ENCODE results near the gene ANKS3.

ANKS3 gene

GRCh38 chr16:4765511-4766474, 31.7 kb upstream of the ANKS3 start:
- Histone ChIP-seq H3K4me1 (ENCODE audit: insufficient read depth, low read length) (peaks cover 34% of the 10 kb centered on the region), H2AFZ (ENCODE audit: low read depth, low read length) (peak overlapping the region; percentile 98), H4K20me1 (ENCODE audit: insufficient read depth, low read length) (0 out of 2 replicates have a peak, but pooled peaks cover 3% of the 10 kb centered on the region), H3K27me3 (ENCODE audit: insufficient read depth, low read length, poor library complexity) (no peaks in the 10 kb centered on the region), H3K79me2 (ENCODE audit: insufficient read depth, low read length) (peaks cover 26% of the 10 kb centered on the region), H3K4me3 (ENCODE audit: low read depth in 1 of 2, low read length in 2 of 2) (peak overlapping the region; percentile 84 to 89; a peak in 3 of 4 replicates), H3K36me3 (ENCODE audit: insufficient read depth, low read length) (peaks cover 42% of the 10 kb centered on the region), H3K27ac (ENCODE audit: low read length) (peak overlapping the region; percentile 75), H3K9me3 (ENCODE audit: insufficient read depth, low read length, severe bottlenecking) (no peaks in the 10 kb centered on the region), H3K4me2 (ENCODE audit: insufficient read depth, low read length) (peak overlapping the region; percentile 85), H3K9ac (ENCODE audit: low read depth, low read length) (peak overlapping the region; percentile 84)
- ATAC-seq (ENCODE audit: insufficient read depth, low read depth) (no peak), DNase-seq (no peak)
- no peak for TF ChIP-seq EZH2 (IDR thresholded peaks at IDR 0.05; ENCODE audit: borderline replicate concordance, low read depth, low read length, severe bottlenecking)
- TF ChIP-seq CTCF (IDR thresholded peaks at IDR 0.05; ENCODE audit: borderline replicate concordance, extremely low read depth, low read length, poor library complexity, severe bottlenecking) = no peak

- H3K4me2 ChIP-seq (ENCODE audit: insufficient read depth, low read length) = no peak overlapping the region
- ATAC-seq (ENCODE audit: insufficient read depth, low read depth) (no peak), DNase-seq (no peak)
- peaks cover 62% of the 10 kb centered on the region for H3K36me3 ChIP-seq (ENCODE audit: insufficient read depth, low read length)
- no peaks in the 10 kb centered on the region for H3K9me3 ChIP-seq (ENCODE audit: insufficient read depth, low read length, severe bottlenecking)
- no peaks in the 10 kb centered on the region for H3K27me3 ChIP-seq (ENCODE audit: insufficient read depth, low read length, poor library complexity)
- no peak for TF ChIP-seq EZH2 (IDR thresholded peaks at IDR 0.05; ENCODE audit: borderline replicate concordance, low read depth, low read length, severe bottlenecking)
- TF ChIP-seq CTCF (IDR thresholded peaks at IDR 0.05; ENCODE audit: borderline replicate concordance, extremely low read depth, low read length, poor library complexity, severe bottlenecking) = no peak
- H3K79me2 ChIP-seq (ENCODE audit: insufficient read depth, low read length) = peaks cover 26% of the 10 kb centered on the region
- H3K27ac ChIP-seq (ENCODE audit: low read length) = no peak overlapping the region
- no peak overlapping the region for H3K9ac ChIP-seq (ENCODE audit: low read depth, low read length)
- H4K20me1 ChIP-seq (ENCODE audit: insufficient read depth, low read length) = 0 out of 2 replicates have a peak, but pooled peaks cover 3% of the 10 kb centered on the region
- peaks cover 34% of the 10 kb centered on the region for H3K4me1 ChIP-seq (ENCODE audit: insufficient read depth, low read length)
- no peak overlapping the region for H2AFZ ChIP-seq (ENCODE audit: low read depth, low read length)
- no peak overlapping the region for H3K4me3 ChIP-seq (ENCODE audit: low read depth in 1 of 2, low read length in 2 of 2)
Observed at GRCh38 chr16:4763791-4764190, 29.7 kb upstream of the ANKS3 start.

GRCh38 chr16:4762205-4762604, 28.1 kb upstream of the ANKS3 start:
- ATAC-seq (ENCODE audit: insufficient read depth, low read depth) (no peak), DNase-seq (no peak)
- no peak overlapping the region for H3K27ac ChIP-seq (ENCODE audit: low read length)
- H3K79me2 ChIP-seq (ENCODE audit: insufficient read depth, low read length) = peaks cover 25% of the 10 kb centered on the region
- H3K36me3 ChIP-seq (ENCODE audit: insufficient read depth, low read length) = peaks cover 73% of the 10 kb centered on the region
- no peaks in the 10 kb centered on the region for H3K9me3 ChIP-seq (ENCODE audit: insufficient read depth, low read length, severe bottlenecking)
- H3K4me2 ChIP-seq (ENCODE audit: insufficient read depth, low read length) = no peak overlapping the region
- peaks cover 18% of the 10 kb centered on the region for H3K4me1 ChIP-seq (ENCODE audit: insufficient read depth, low read length)
- H3K27me3 ChIP-seq (ENCODE audit: insufficient read depth, low read length, poor library complexity) = no peaks in the 10 kb centered on the region
- TF ChIP-seq CTCF (IDR thresholded peaks at IDR 0.05; ENCODE audit: borderline replicate concordance, extremely low read depth, low read length, poor library complexity, severe bottlenecking) (no peak), EZH2 (IDR thresholded peaks at IDR 0.05; ENCODE audit: borderline replicate concordance, low read depth, low read length, severe bottlenecking) (no peak)
- H4K20me1 ChIP-seq (ENCODE audit: insufficient read depth, low read length) = 0 out of 2 replicates have a peak, but pooled peaks cover 3% of the 10 kb centered on the region
- no peak overlapping the region for H3K4me3 ChIP-seq (ENCODE audit: low read depth in 1 of 2, low read length in 2 of 2)
- H2AFZ ChIP-seq (ENCODE audit: low read depth, low read length) = no peak overlapping the region
- H3K9ac ChIP-seq (ENCODE audit: low read depth, low read length) = no peak overlapping the region

Data from DND-41 (cell line).